CD4-positive, alpha-beta T cell (primary cell): ENCODE data around the gene MSH3. TPM values are rescaled to one million over a fixed set of nuclear protein-coding genes. Genes with fewer than 3 reads are reported as not detected.
A peak's percentile ranks its signal among the peaks of the same experiment; 100 is the strongest.
"Not testable (repeated sequence)": the region's sequence is repeated elsewhere in the genome, so short reads cannot be mapped to it uniquely, and the experiment has no call there.

Source experiments
- ATAC-seq: fragments of 200-7000 bp; cut with Tn5 transposase; one replicate; pipeline ENCODE4 v1.10.0; 2022; ENCODE audit warnings: mild to moderate bottlenecking; ENCODE audit not compliant: poor library complexity
- CTCF ChIA-PET: fragments of 350-600 bp; sonication (Branson Sonifier 250); formaldehyde crosslinking; loops from one replicate; lab custom pipeline; 2021; ENCODE audit warnings: antibody characterized with exemption, inconsistent platforms; lab: Charles Lee
- POLR2A ChIA-PET: fragments of 350-600 bp; sonication (Branson Sonifier 250); formaldehyde crosslinking; loops from one replicate; lab custom pipeline; 2021; ENCODE audit warnings: antibody characterized with exemption, inconsistent platforms; lab: Charles Lee
- DNase-seq, 14 experiments: peaks; one replicate each; pipeline ENCODE4 v3.0.0-alpha.2; 2013 to 2020; ENCODE audit warnings: mixed read lengths in 2 of 14
- H3K27ac ChIP-seq, 2 donors: one replicate each; pipeline versions ENCODE4 v1.5.1 to v1.7.0; 2013; ENCODE audit warnings: low read length in 2 of 2, low read depth in 1 of 2, mild to moderate bottlenecking in 1 of 2
- H3K27me3 ChIP-seq, 2 experiments: 1 replicate in 1 of 2; 2 replicates in 1 of 2; pipeline versions ENCODE4 v1.6.1 to v1.7.0; 2013; ENCODE audit warnings: low read length in 2 of 2, control low read depth in 1 of 2, mild to moderate bottlenecking in 1 of 2, moderate library complexity in 1 of 2; ENCODE audit not compliant: insufficient read depth in 2 of 2, control insufficient read depth in 1 of 2
- H3K36me3 ChIP-seq: one replicate; pipeline ENCODE4 v1.6.1; 2013; ENCODE audit warnings: low read length, control low read depth; ENCODE audit not compliant: insufficient read depth
- H3K4me1 ChIP-seq: one replicate; pipeline ENCODE4 v1.6.1; 2013; ENCODE audit warnings: low read length, control low read depth; ENCODE audit not compliant: insufficient read depth
- H3K4me3 ChIP-seq: one replicate; pipeline ENCODE4 v1.5.1; 2013; ENCODE audit warnings: mild to moderate bottlenecking, low read length, moderate library complexity
- H3K9me3 ChIP-seq, 2 experiments: 1 replicate in 1 of 2; 2 replicates in 1 of 2; pipeline versions ENCODE4 v1.6.1 to v1.7.0; 2013; ENCODE audit warnings: low read length in 2 of 2, mild to moderate bottlenecking in 2 of 2, control low read depth in 1 of 2, moderate library complexity in 1 of 2; ENCODE audit not compliant: control insufficient read depth in 1 of 2, insufficient read depth in 1 of 2
- H3K27ac Mint-ChIP-seq: one replicate; pipeline ENCODE4 v1.8.0; 2020; ENCODE audit warnings: mixed read lengths
- H3K27me3 Mint-ChIP-seq: one replicate; pipeline ENCODE4 v1.8.0; 2021; ENCODE audit warnings: mixed read lengths
- H3K36me3 Mint-ChIP-seq: one replicate; pipeline ENCODE4 v1.8.0; 2021; ENCODE audit warnings: low read depth, mixed read lengths
- H3K4me1 Mint-ChIP-seq: one replicate; pipeline ENCODE4 v1.8.0; 2021; ENCODE audit warnings: low read depth, mixed read lengths
- H3K4me3 Mint-ChIP-seq: one replicate; pipeline ENCODE4 v1.8.0; 2020; ENCODE audit warnings: mild to moderate bottlenecking, mixed read lengths
- H3K9me3 Mint-ChIP-seq: one replicate; pipeline ENCODE4 v1.8.0; 2020; ENCODE audit warnings: mixed read lengths
- CTCF ChIP-seq: fragments of 200-600 bp; IDR thresholded peaks from one replicate; pipeline ENCODE4 v1.8.0; 2022; ENCODE audit warnings: antibody characterized with exemption, mild to moderate bottlenecking
- intact Hi-C, 2 experiments: fragments of 100-400 bp; cut with DNase I in 1 of 2; cut with micrococcal nuclease in 1 of 2; formaldehyde crosslinking; loops; one replicate each; pipeline versions ENCODE4 v1.15.1 to v1.9.0; 2023 to 2025; cut with DNase I, micrococcal nuclease
- total RNA-seq, 174 experiments: library from RNA in 2 of 174; stranded (reverse) in 2 of 174; gene quantifications; one replicate each; pipeline ENCODE4 v1.2.3 and lab custom pipeline; 2021 to 2026

MSH3 gene
- total RNA-seq, 2 experiments from 2014 or later: 11.3 to 13.0 TPM

DNA sequence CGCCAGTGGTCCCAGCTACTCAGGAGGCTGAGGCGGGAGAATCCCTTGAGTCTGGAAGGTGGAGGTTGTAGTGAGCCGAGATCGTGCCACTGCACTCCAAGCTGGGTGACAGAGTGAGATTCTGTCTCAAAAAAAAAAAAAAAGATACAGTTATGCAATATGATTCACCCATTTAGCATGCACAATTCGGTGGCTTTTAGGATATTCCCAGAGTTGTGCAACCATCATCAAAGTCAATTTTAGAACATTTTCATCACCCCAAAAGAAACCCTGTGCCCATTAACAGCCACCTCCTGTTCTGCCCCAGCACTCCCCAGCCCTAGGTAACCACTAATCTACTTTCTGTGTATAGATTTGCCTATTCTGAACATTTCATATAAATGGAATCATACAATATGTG, 4.7 kb downstream of the MSH3 start:
- Histone ChIP-seq H3K36me3 (peaks cover 60% of the 10 kb centered on the region), H3K4me3 (no peak overlapping the region), H3K4me1 (peaks cover 10% of the 10 kb centered on the region), H3K27ac (no peak overlapping the region), H3K9me3 (no peaks in the 10 kb centered on the region), H3K27me3 (no peaks in the 10 kb centered on the region)
- Mint-ChIP-seq H3K4me1 (peaks cover 49% of the 10 kb centered on the region), H3K4me3 (peak overlapping the region; percentile 32), H3K9me3 (no peaks in the 10 kb centered on the region), H3K27me3 (no peaks in the 10 kb centered on the region), H3K27ac (peak overlapping the region; percentile 0), H3K36me3 (peaks cover 80% of the 10 kb centered on the region)
- intact Hi-C loops: loop anchor here (5.0 to 10.0 kb wide), 8 partner anchors 252 to 1618 kb away; partner anchors contain the start of genes SERINC5 (in 2 of the 2), HOMER1 (in 1 of the 2), JMY (in 1 of the 2) and RPS23 (in 1 of the 2)
- DNase-seq (no peak), ATAC-seq (no peak)
- no peak for TF ChIP-seq CTCF
- ChIA-PET POLR2A (no interaction called here), CTCF (no interaction called here)

GRCh38 chr5:80660661-80661060, 6.2 kb downstream of the MSH3 start:
- H3K9me3 ChIP-seq, ATAC-seq, CTCF ChIA-PET, H3K27ac ChIP-seq, H3K4me3 Mint-ChIP-seq, H3K4me1 ChIP-seq, H3K4me3 ChIP-seq, H3K27me3 ChIP-seq, H3K9me3 Mint-ChIP-seq, DNase-seq, H3K27me3 Mint-ChIP-seq, intact Hi-C loops, POLR2A ChIA-PET: not testable (repeated sequence)
- H3K36me3 Mint-ChIP-seq: peaks cover 88% of the 10 kb centered on the region
- peak overlapping the region; percentile 15 for H3K27ac Mint-ChIP-seq
- H3K36me3 ChIP-seq: peaks cover 68% of the 10 kb centered on the region
- H3K4me1 Mint-ChIP-seq: peaks cover 48% of the 10 kb centered on the region

DNA sequence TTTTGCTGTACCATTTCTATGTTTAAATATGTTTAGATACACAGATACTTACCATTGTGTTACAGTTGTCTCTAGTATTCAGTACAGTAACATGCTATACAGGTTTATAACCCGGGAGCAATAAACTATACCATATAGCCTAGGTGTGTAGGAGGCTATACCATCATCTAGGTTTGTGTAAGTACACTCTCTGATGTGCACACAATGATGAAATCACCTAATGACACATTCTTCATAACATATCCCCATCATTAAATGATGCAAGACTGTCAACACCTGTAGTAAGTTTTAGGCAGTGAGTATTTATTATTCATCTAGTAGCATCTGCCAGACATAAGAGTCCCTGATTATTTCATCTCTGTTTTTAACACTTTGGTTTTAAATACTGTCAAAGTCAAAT, 7.7 kb downstream of the MSH3 start:
- intact Hi-C loops: no loop called here
- Histone ChIP-seq H3K27ac (no peak overlapping the region), H3K36me3 (peaks cover 77% of the 10 kb centered on the region), H3K9me3 (no peaks in the 10 kb centered on the region), H3K4me3 (no peak overlapping the region), H3K27me3 (no peaks in the 10 kb centered on the region), H3K4me1 (no peaks in the 10 kb centered on the region)
- H3K27ac Mint-ChIP-seq: no peak overlapping the region
- no peaks in the 10 kb centered on the region for H3K27me3 Mint-ChIP-seq
- no peak overlapping the region for H3K4me3 Mint-ChIP-seq
- DNase-seq: no peak
- no peaks in the 10 kb centered on the region for H3K9me3 Mint-ChIP-seq
- H3K36me3 Mint-ChIP-seq: peaks cover 90% of the 10 kb centered on the region
- ChIA-PET POLR2A (no interaction called here), CTCF (no interaction called here)
- TF ChIP-seq CTCF: no peak
- no peak for ATAC-seq
- H3K4me1 Mint-ChIP-seq: peaks cover 40% of the 10 kb centered on the region

- H3K27me3 ChIP-seq: no peaks in the 10 kb centered on the region
- no peaks in the 10 kb centered on the region for H3K9me3 ChIP-seq
- DNase-seq (no peak), ATAC-seq (no peak)
- H3K36me3 Mint-ChIP-seq: peaks cover 81% of the 10 kb centered on the region
- no peak overlapping the region for H3K4me3 Mint-ChIP-seq
- peaks cover 7% of the 10 kb centered on the region for H3K4me1 ChIP-seq
- POLR2A ChIA-PET: interaction anchor here (2.1 kb wide), 1 partner anchor 10 kb away, joined by 6 read pairs; the partner anchor contains the start of genes DHFR and MSH3
- H3K9me3 Mint-ChIP-seq: no peaks in the 10 kb centered on the region
- CTCF ChIA-PET: no interaction called here
- peaks cover 64% of the 10 kb centered on the region for H3K36me3 ChIP-seq
- H3K27me3 Mint-ChIP-seq: no peaks in the 10 kb centered on the region
- TF ChIP-seq CTCF: no peak
- H3K4me1 Mint-ChIP-seq: peaks cover 36% of the 10 kb centered on the region
- H3K27ac ChIP-seq: no peak overlapping the region
- no peak overlapping the region for H3K4me3 ChIP-seq
- intact Hi-C loops: no loop called here
- H3K27ac Mint-ChIP-seq: no peak overlapping the region
Measured at GRCh38 chr5:80665057-80665456, 10.6 kb downstream of the MSH3 start.
